Thyroid gland (tissue), 4 donors: ENCODE results near the gene SMIM35.

Experiments
- CTCF ChIP-seq, 6 experiments: fragments of 200-600 bp in 3 of 6; fragments of 450-650 bp in 3 of 6; sonication (generic) in 3 of 6; IDR thresholded peaks; one replicate each; pipeline ENCODE4 v1.5.1; 2016 to 2019; ENCODE audit warnings: antibody characterized with exemption in 6 of 6, mild to moderate bottlenecking in 2 of 6, inconsistent platforms in 1 of 6, moderate library complexity in 1 of 6
- POLR2A ChIP-seq, 2 donors: fragments of 450-650 bp; IDR thresholded peaks; one replicate each; pipeline ENCODE4 v1.6.1; 2017; ENCODE audit warnings: antibody characterized with exemption in 2 of 2, mild to moderate bottlenecking in 2 of 2, moderate library complexity in 1 of 2

- no peak for TF ChIP-seq CTCF (IDR thresholded peaks at IDR 0.05)
- no peak for TF ChIP-seq POLR2A (IDR thresholded peaks at IDR 0.05)
Observed at GRCh38 chr11:118068206-118068944, 18.4 kb downstream of the SMIM35 start.
